A673 (cell line): ENCODE results near the gene SH3RF3. TPM values are rescaled to one million over a fixed set of nuclear protein-coding genes. Genes with fewer than 3 reads are reported as not detected.

Experiments
- BruUV-seq: library from RNA; stranded (reverse); fragments of 400-500 nt; replicated peaks from 2 replicates; lab custom pipeline; 2021; lab: Mats Ljungman, UMichigan
- CTCF ChIA-PET: fragments of 300-600 bp; sonication (Branson Sonifier 250); formaldehyde crosslinking; loops from one replicate; lab custom pipeline; 2022; ENCODE audit warnings: antibody characterized with exemption; lab: Charles Lee
- POLR2A ChIA-PET: fragments of 300-600 bp; sonication (Branson Sonifier 250); formaldehyde crosslinking; loops from one replicate; lab custom pipeline; 2022; ENCODE audit warnings: antibody characterized with exemption; ENCODE audit not compliant: low non-redundant PET; lab: Charles Lee
- DNase-seq: peaks from one replicate; pipeline ENCODE4 v3.0.0-alpha.2; 2015; ENCODE audit warnings: low spot score
- H3K27ac ChIP-seq: fragments of 200-600 bp; sonication (generic); 2 replicates; pipeline ENCODE4 v1.5.1; 2016; ENCODE audit warnings: mixed run types, low read depth, mild to moderate bottlenecking, mixed read lengths, antibody characterized with exemption, low read length; ENCODE audit not compliant: poor library complexity, severe bottlenecking
- H3K27me3 ChIP-seq: fragments of 200-600 bp; sonication (generic); replicated peaks from 2 replicates; pipeline ENCODE4 v1.6.1; 2017; ENCODE audit warnings: mixed run types, low read depth, mild to moderate bottlenecking, mixed read lengths, antibody characterized with exemption, low read length; ENCODE audit not compliant: insufficient read depth, poor library complexity
- H3K36me3 ChIP-seq: fragments of 200-600 bp; sonication (generic); 2 replicates; pipeline ENCODE4 v1.6.1; 2016; ENCODE audit warnings: mixed run types, mild to moderate bottlenecking, mixed read lengths, antibody characterized with exemption, low read length; ENCODE audit not compliant: insufficient read depth, poor library complexity, severe bottlenecking
- H3K4me1 ChIP-seq: fragments of 200-600 bp; sonication (generic); 2 replicates; pipeline ENCODE4 v1.6.1; 2017; ENCODE audit warnings: mixed run types, mild to moderate bottlenecking, mixed read lengths, antibody characterized with exemption, low read length; ENCODE audit not compliant: insufficient read depth, poor library complexity, severe bottlenecking
- H3K4me3 ChIP-seq: fragments of 200-600 bp; sonication (generic); 2 replicates; pipeline ENCODE4 v1.5.1; 2016; ENCODE audit warnings: low read depth, mixed run types, mild to moderate bottlenecking, mixed read lengths, low read length; ENCODE audit not compliant: poor library complexity, severe bottlenecking
- H3K9me3 ChIP-seq: fragments of 200-600 bp; sonication (generic); 2 replicates; pipeline ENCODE4 v1.6.1; 2016; ENCODE audit warnings: mixed run types, low read depth, mild to moderate bottlenecking, mixed read lengths, antibody characterized with exemption, low read length; ENCODE audit not compliant: poor library complexity, severe bottlenecking
- EZH2 ChIP-seq: fragments of 200-600 bp; sonication (generic); IDR thresholded peaks from 2 replicates; pipeline ENCODE4 v1.6.1; 2017; ENCODE audit warnings: borderline replicate concordance, low read depth, mild to moderate bottlenecking, mixed read lengths, antibody characterized with exemption, low read length; ENCODE audit not compliant: poor library complexity, severe bottlenecking
- intact Hi-C: fragments of 100-400 bp; cut with micrococcal nuclease; formaldehyde crosslinking; loops from one replicate; pipeline ENCODE4 v1.10.0; 2022; ENCODE audit not compliant: unreplicated experiment
- total RNA-seq: library from RNA; stranded (reverse); gene quantifications from 2 replicates; pipeline ENCODE4 v1.2.3, GENCODE V29; 2021
- TF ChIP-seq, protein P1 (sequence below): fragments of 300-800, 200-600 bp; sonication (generic); conservative IDR thresholded peaks from 2 replicates; pipeline ENCODE4 v1.5.1; 2017; ENCODE audit warnings: low read depth, mild to moderate bottlenecking, antibody characterized with exemption, low read length, moderate library complexity, mixed read lengths

The SH3RF3 gene
- total RNA-seq, 1 experiment from 2014 or later = 0.15 TPM

DNA sequence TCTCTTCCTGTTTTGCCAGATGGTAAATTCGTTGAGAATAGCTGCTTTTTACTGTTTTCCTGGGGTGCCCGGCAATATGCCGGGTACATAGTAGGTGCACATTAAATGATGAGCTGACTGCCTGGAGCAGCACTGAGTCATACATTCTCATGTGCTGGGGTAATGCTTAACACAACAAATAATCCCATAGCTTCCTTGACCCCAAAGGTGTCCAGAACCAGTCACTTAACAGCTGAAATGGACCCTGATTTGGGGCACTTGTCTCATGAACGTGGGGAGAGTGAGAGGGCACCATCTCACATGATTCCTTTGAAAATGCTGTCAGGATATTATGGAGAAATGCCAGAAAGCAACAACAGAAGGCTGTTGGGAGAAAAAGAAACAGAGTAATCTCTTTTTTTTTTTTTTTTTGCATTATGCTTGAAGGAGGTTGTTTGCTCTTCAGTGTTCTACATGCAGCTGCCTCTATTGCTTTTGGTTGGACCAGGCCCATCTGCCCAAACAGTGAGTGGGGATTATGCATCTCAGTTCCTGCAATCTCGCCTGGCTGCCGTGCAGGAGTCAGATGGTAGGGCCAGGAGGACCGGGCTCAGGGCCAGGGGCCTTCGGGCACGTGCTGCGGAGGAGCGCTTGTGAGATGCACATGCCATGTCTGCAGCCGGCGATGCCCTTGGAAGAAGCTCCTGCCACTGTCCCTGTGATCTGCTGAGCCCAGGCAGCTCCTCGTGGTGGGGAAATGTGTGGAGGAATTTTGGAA lies 162.1 kb downstream of the SH3RF3 start:
- DNase-seq = no peak
- Histone ChIP-seq H3K27ac (no peak overlapping the region), H3K9me3 (no peaks in the 10 kb centered on the region), H3K4me3 (no peak overlapping the region), H3K36me3 (no peaks in the 10 kb centered on the region), H3K4me1 (no peaks in the 10 kb centered on the region), H3K27me3 (no peaks in the 10 kb centered on the region)
- ChIA-PET CTCF (no interaction called here), POLR2A (no interaction called here)
- TF ChIP-seq EZH2 = no peak
- TF ChIP-seq, protein P1, sequence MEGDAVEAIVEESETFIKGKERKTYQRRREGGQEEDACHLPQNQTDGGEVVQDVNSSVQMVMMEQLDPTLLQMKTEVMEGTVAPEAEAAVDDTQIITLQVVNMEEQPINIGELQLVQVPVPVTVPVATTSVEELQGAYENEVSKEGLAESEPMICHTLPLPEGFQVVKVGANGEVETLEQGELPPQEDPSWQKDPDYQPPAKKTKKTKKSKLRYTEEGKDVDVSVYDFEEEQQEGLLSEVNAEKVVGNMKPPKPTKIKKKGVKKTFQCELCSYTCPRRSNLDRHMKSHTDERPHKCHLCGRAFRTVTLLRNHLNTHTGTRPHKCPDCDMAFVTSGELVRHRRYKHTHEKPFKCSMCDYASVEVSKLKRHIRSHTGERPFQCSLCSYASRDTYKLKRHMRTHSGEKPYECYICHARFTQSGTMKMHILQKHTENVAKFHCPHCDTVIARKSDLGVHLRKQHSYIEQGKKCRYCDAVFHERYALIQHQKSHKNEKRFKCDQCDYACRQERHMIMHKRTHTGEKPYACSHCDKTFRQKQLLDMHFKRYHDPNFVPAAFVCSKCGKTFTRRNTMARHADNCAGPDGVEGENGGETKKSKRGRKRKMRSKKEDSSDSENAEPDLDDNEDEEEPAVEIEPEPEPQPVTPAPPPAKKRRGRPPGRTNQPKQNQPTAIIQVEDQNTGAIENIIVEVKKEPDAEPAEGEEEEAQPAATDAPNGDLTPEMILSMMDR = no peak
- no TSS peak for BruUV-seq
- intact Hi-C loops = no loop called here

DNA sequence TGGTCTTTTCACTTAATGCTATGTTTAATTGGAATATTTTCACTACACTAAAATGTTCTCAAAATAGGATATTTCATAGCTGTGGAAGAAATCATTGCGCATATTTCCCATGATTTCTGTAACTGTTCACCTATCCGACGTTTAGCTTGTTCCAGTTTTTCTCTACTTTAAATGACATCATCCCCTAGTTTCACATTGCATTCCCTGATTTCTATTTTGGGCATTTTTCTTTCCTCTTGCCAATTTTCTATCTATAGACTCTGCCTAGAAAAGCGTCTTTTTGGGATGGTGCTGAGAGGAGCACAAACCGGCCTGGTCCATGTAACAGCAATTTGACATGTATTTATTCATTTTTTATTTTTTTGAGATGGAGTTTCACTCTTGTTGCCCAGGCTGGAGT lies 163.4 kb downstream of the SH3RF3 start:
- ChIA-PET POLR2A (no interaction called here), CTCF (no interaction called here)
- no peak overlapping the region for H3K27ac ChIP-seq
- H3K4me1 ChIP-seq = no peaks in the 10 kb centered on the region
- no peak overlapping the region for H3K4me3 ChIP-seq
- H3K36me3 ChIP-seq = no peaks in the 10 kb centered on the region
- no peak for DNase-seq
- TF ChIP-seq EZH2 = no peak
- TF ChIP-seq, protein P1 = no peak
- no peaks in the 10 kb centered on the region for H3K9me3 ChIP-seq
- H3K27me3 ChIP-seq = no peaks in the 10 kb centered on the region
- BruUV-seq = no TSS peak
- intact Hi-C loops = no loop called here

DNA sequence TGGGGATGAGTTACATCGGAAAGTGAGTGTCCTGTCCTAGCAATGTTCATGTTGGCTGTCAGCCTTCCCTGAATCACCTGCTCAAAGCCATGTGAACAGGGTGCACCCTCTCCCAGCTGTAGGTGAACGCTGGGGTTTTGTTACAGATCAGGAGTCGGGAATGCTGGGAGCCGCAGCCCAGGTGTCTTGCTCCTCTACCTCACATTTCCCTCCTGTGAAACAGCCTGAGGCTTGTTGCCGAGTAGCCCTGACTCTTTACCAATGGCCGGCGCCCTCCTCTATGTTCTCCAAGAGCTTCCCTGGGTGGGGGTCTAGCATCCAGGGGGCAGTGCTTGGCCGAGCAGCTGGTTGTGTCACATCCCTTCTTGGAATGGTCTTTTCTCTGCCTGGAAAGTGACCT lies 164.7 kb downstream of the SH3RF3 start:
- Histone ChIP-seq H3K27me3 (no peaks in the 10 kb centered on the region), H3K27ac (no peak overlapping the region), H3K36me3 (no peaks in the 10 kb centered on the region), H3K4me1 (no peaks in the 10 kb centered on the region), H3K4me3 (no peak overlapping the region), H3K9me3 (no peaks in the 10 kb centered on the region)
- intact Hi-C loops = no loop called here
- CTCF ChIA-PET = interaction anchor here (0.6 kb wide), 1 partner anchor 67 kb away, joined by 3 read pairs; no protein-coding TSS in a partner anchor
- DNase-seq = no peak
- no TSS peak for BruUV-seq
- TF ChIP-seq EZH2 = no peak
- TF ChIP-seq, protein P1 = no peak
- POLR2A ChIA-PET = no interaction called here
